ENCODE results near the gene KLF3. TPM values are rescaled to one million over a fixed set of nuclear protein-coding genes. Genes with fewer than 3 reads are reported as not detected.

KLF3 gene
- total and polyA plus RNA-seq, 2 of the 8 experiments (the other 6 are each of a cell fraction or from before 2014, with no cell fraction given): 8.0 to 14.9 TPM

- TF ChIP-seq CHD7 (IDR thresholded peaks at IDR 0.05; ENCODE audit: insufficient replicate concordance, low read length) (no peak), TCF12 (IDR thresholded peaks at IDR 0.05; ENCODE audit: low read depth, low read length) (no peak), SP2 (IDR thresholded peaks at IDR 0.05; ENCODE audit: low read length) (no peak)
These were observed 47.1 kb downstream of the KLF3 start (continued) for GRCh38 chr4:38711066-38711465.
